HEK293T (cell line): ENCODE measurements around the gene ANKRD30A.

ENCODE experiments used
- ARNT ChIP-seq: fragments of 450-650 bp; IDR thresholded peaks from 2 replicates; pipeline ENCODE4 v1.6.1; 2017; ENCODE audit warnings: mild to moderate bottlenecking
- BHLHE40 ChIP-seq: fragments of 450-650 bp; IDR thresholded peaks from 2 replicates; pipeline ENCODE4 v1.6.1; 2016; ENCODE audit warnings: mild to moderate bottlenecking, moderate library complexity, borderline replicate concordance
- HDGF ChIP-seq: fragments of 450-650 bp; IDR thresholded peaks from 2 replicates; pipeline ENCODE4 v1.6.1; 2017; ENCODE audit warnings: antibody characterized with exemption, borderline replicate concordance
- LEF1 ChIP-seq: fragments of 450-650 bp; IDR thresholded peaks from 2 replicates; pipeline ENCODE4 v1.6.1; 2017; ENCODE audit warnings: mild to moderate bottlenecking, borderline replicate concordance
- PKNOX1 ChIP-seq: fragments of 450-650 bp; IDR thresholded peaks from 2 replicates; pipeline ENCODE4 v1.6.1; 2016
- SP1 ChIP-seq: fragments of 450-650 bp; IDR thresholded peaks from 2 replicates; pipeline ENCODE4 v1.6.1; 2017
- SUZ12 ChIP-seq: fragments of 450-650 bp; IDR thresholded peaks from 2 replicates; pipeline ENCODE4 v1.6.1; 2016; ENCODE audit warnings: mild to moderate bottlenecking

- no peak for TF ChIP-seq BHLHE40
- TF ChIP-seq SUZ12: no peak
- no peak for TF ChIP-seq PKNOX1
- TF ChIP-seq ARNT: no peak
- TF ChIP-seq HDGF: no peak
- no peak for TF ChIP-seq SP1
- TF ChIP-seq LEF1: no peak
Observed at GRCh38 chr10:37384923-37385322, 259.5 kb downstream of the ANKRD30A start.
